C4-2B (cell line): Measurements from ENCODE around the gene SLC35G4.

ENCODE experiments used
- ZFX ChIP-seq: fragments of 450-650 bp; IDR thresholded peaks from 2 replicates; pipeline ENCODE4 v1.6.1; 2017
- TF ChIP-seq, protein P1 (sequence below): fragments of 450-650 bp; conservative IDR thresholded peaks from 2 replicates; pipeline ENCODE4 v1.5.1; 2017; ENCODE audit warnings: mild to moderate bottlenecking

DNA sequence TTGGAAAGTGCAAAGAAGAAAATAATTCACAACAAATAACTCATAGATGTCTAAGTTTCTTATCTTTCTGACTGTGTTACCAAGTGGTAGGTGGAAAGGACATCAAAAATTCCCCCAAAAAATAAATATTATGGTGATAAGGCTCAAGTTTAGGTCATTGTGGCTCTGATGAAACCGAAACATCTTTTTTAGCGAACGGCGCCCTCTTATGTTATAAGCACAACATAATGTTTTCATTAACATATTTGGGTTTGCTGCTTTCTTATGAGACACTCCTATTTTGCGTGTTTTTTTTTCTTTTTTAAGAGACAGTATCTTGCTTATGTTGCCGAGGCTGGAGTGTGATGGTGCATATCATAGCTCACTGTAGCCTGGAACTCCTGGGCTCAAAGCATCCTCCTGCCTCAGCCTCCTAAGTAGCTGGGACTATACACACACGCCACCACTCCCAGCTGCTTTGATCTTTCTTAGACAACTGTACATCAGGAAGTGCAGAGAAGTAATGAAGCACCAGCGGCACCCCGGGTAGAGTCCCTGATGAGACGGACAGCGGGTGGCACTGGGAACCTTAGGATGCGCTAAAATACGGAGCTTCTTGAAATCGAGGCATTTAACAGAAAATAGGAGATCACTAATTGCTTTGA is 38.5 kb upstream of the SLC35G4 start:
- TF ChIP-seq, protein P1, sequence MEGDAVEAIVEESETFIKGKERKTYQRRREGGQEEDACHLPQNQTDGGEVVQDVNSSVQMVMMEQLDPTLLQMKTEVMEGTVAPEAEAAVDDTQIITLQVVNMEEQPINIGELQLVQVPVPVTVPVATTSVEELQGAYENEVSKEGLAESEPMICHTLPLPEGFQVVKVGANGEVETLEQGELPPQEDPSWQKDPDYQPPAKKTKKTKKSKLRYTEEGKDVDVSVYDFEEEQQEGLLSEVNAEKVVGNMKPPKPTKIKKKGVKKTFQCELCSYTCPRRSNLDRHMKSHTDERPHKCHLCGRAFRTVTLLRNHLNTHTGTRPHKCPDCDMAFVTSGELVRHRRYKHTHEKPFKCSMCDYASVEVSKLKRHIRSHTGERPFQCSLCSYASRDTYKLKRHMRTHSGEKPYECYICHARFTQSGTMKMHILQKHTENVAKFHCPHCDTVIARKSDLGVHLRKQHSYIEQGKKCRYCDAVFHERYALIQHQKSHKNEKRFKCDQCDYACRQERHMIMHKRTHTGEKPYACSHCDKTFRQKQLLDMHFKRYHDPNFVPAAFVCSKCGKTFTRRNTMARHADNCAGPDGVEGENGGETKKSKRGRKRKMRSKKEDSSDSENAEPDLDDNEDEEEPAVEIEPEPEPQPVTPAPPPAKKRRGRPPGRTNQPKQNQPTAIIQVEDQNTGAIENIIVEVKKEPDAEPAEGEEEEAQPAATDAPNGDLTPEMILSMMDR, result peak; percentile 55
- TF ChIP-seq ZFX, result no peak
